Hepatic stellate cell (primary cell): ENCODE results near the gene ASPSCR1.

Source experiments
- DNase-seq: peaks from one replicate; pipeline ENCODE4 v3.0.0; 2011; ENCODE audit warnings: low spot score

ASPSCR1 gene

GRCh38 chr17:82055965-82056728 is 78.7 kb downstream of the ASPSCR1 start:
- no peak for DNase-seq

- DNase-seq: no peak
Observed at GRCh38 chr17:82056729-82057621, 79.5 kb downstream of the ASPSCR1 start.

- no peak for DNase-seq
Observed at GRCh38 chr17:82058230-82058854, 80.9 kb downstream of the ASPSCR1 start.

DNA sequence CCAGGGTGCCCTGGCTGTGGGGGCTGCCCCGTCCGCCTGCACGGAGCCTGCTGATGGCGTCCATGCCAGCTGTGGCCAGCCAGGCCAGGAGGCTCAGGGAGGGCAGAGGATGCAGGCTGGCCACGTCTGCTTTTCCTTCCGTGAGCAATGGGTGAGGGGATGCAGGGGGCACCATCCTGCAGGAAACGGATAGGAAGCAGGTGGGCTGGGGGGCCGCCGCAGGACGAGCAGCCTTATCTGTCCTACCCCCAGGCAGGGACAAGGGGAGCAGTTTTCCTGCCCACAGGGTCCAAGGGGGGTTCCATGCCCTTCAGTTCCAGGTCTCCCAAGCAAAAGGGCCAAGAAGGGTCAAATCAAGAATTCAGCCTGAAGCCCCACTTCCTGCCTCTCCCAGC is 81.4 kb downstream of the ASPSCR1 start:
- no peak for DNase-seq

- no peak for DNase-seq
Observed at GRCh38 chr17:82059272-82060000, 82.0 kb downstream of the ASPSCR1 start.

DNA sequence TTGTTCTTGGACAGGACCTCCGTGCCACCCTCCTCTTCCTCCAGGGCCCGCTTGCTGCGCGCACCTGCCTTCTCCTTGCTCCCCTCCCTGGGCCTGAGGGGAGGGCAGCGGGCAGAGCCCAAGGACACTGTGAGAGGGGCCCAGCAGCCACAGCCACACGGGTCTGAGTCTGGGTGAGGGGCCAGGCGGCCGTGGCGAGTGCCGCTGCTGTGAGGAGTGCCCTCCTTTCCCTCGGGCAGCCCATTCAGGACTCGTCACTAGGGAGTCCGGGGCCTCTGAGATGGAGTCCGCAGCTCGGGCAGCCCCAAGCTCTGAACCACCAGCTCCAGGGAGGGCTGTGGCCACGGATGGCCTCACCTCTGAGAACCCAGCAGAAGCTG is 82.6 kb downstream of the ASPSCR1 start:
- no peak for DNase-seq

DNA sequence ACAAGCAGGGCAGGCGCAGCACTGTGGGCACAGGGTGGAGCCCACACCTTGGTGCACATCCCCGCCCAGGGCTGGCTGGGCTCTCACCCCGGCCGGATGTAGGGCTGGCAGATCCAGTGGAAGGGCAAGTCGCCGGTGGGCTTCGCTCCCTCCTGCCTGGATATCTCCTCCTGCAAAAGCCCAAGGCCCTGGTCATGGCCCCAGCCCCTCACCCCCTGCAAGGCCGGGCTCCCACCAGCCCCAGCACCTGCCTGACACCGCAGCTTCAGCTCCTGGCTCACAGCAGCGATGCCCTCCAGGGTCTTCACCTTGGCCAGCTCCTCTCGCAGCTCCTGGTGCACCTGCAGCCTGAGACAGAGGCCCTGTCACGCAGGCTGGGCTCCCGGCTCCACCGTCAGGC is 83.2 kb downstream of the ASPSCR1 start:
- DNase-seq: no peak

DNA sequence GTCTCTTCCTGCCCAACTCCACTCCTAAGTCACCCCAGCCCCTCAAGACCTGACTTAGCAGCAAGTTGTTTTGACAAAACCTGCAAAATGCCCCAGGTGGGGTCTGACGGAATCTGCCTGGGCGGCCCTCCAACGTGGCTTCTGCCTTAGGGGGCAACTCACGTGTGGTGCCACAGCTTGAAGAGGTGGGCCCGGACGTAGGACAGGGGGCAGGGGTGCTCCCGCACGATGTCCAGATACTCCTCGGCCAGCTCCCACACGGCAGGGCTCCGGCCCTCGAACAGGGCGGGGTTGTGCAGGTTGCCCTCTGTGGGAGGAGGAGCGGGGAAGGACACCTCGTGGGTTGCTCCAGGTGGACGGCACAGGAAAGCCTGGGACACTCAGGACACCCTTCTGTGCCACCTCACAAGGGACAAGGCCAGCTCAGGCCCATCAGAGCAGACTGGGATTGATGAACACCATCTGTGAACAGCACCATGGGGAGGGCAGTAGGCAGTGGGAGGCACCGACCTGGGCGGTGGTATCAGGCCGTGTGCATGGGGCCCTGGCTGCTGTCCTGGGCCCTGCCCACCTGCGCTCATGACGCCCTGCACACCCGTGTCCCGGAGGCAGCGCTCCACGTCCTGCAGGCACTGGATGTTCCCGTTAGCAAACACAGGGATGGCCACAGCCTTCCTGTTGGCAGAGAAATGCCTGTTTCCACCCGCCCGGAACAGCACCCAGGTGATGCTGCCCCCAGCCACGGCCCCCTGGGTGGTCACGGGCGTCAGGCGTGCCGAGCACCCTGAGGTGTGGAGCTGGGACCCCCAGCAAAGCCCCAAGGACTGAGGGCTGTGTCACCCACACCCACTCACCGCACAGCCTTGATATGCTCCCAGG is 83.9 kb downstream of the ASPSCR1 start:
- no peak for DNase-seq

GRCh38 chr17:82062076-82062983 is 84.9 kb downstream of the ASPSCR1 start:
- DNase-seq: no peak

- DNase-seq: no peak
Observed at GRCh38 chr17:82062984-82063368, 85.5 kb downstream of the ASPSCR1 start.

- DNase-seq: no peak
Observed at GRCh38 chr17:82063424-82064415, 86.3 kb downstream of the ASPSCR1 start.

DNA sequence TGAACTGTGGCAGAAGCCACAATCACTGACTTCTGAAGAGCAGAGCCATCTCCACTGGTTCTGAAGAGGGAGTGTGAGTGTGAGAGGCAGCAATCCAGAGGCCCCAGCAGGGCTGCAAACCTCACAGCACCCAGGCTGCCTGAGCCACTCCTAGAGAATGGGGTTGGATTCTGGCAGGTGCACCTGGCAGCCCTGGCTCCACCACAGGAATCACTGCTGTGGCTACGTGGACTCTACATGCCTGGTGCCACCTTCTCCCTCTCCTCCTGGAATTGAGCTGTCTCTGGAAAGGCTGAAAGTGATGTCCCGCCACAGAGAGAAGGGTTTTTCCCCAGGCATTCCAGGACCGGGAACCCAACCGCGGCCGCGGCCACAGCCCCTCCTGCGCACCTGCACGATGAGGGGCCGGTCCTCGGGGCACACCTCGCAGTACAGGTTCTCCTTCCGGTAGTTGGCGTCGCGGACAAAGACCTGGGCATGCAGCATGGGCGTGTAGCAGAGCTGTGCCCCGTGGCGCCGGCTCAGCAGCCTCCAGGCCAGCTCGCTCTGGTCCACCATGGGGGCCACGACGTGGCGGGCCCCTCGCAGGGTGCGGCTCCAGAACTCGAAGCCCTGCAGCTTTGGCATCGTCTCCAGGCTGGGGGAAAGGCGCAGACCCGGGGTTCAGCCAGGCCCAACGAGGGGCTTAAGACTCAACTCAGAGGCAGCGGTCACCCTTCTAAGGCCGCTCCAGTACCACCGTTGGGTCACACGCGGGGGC is 87.2 kb downstream of the ASPSCR1 start:
- DNase-seq: peak; percentile 30

DNA sequence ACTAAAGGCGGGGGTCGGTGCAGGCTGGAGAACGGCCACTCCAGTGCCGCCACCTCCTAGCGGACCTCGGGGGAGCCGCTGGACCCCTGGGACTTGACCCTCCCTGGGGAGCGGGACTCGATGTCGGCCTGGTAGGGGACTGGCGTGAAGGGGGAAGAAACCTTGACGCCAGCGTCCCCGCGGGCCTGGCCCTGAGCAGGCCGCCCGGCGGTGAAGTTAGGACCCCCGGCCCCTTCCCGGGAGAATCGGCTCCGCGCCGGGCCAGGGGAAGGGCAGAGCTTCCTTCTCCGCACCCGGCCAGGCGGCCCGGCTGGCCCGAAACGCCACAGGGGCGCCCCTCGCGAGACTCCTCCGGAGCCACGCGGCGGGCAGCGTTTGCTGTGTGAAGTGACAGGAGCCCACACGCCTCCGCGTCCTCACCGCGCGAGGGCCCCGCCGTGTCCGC is 87.8 kb downstream of the ASPSCR1 start:
- peak; percentile 77 for DNase-seq

GRCh38 chr17:82065638-82066303 is 88.3 kb downstream of the ASPSCR1 start, which contains the start of gene DUS1L:
Gene DUS1L, minus strand, starts transcription at chr17:82065804. Its CDS starts 745 bp downstream, at chr17:82065059.
- peak; percentile 86 for DNase-seq
